Activated CD8-positive, alpha-beta memory T cell treated with anti-CD3 and anti-CD28 coated beads, Interleukin-2, amount 10 ng/mL, durations not matched to agents 7 days and 5 days (primary cell): ENCODE data around the gene TMEM14C. TPM values are rescaled to one million over a fixed set of nuclear protein-coding genes. Genes with fewer than 3 reads are reported as not detected.
"Not testable (repeated sequence)": the region's sequence is repeated elsewhere in the genome, so short reads cannot be mapped to it uniquely, and the experiment has no call there.

Experiments
- ATAC-seq: fragments of 150-1000 bp; cut with Tn5 transposase; one replicate; pipeline ENCODE4 v1.10.0; 2021; ENCODE audit warnings: moderate library complexity
- CTCF ChIA-PET: fragments of 350-600 bp; sonication (Branson Sonifier 250); formaldehyde crosslinking; loops from one replicate; lab custom pipeline; 2021; ENCODE audit warnings: antibody characterized with exemption; lab: Charles Lee
- DNase-seq: peaks from one replicate; pipeline ENCODE4 v3.0.0-alpha.2; 2020
- H3K27ac Mint-ChIP-seq: one replicate; pipeline ENCODE4 v1.8.0; 2021; ENCODE audit warnings: mild to moderate bottlenecking, mixed read lengths
- H3K27me3 Mint-ChIP-seq: one replicate; pipeline ENCODE4 v1.8.0; 2021; ENCODE audit warnings: mixed read lengths
- H3K36me3 Mint-ChIP-seq: one replicate; pipeline ENCODE4 v1.8.0; 2021; ENCODE audit warnings: mild to moderate bottlenecking, mixed read lengths
- H3K4me1 Mint-ChIP-seq: one replicate; pipeline ENCODE4 v1.8.0; 2021; ENCODE audit warnings: mixed read lengths
- H3K4me3 Mint-ChIP-seq: one replicate; pipeline ENCODE4 v1.8.0; 2021; ENCODE audit warnings: mild to moderate bottlenecking, moderate library complexity, mixed read lengths
- H3K9me3 Mint-ChIP-seq: one replicate; pipeline ENCODE4 v1.8.0; 2022; ENCODE audit warnings: low read depth, mixed read lengths
- total RNA-seq, 2 experiments: library from RNA; stranded (reverse); gene quantifications; one replicate each; pipeline ENCODE4 v1.2.3, GENCODE V29; 2021

The TMEM14C gene
- total RNA-seq, 2 experiments from 2014 or later: 37.1 to 44.2 TPM

DNA sequence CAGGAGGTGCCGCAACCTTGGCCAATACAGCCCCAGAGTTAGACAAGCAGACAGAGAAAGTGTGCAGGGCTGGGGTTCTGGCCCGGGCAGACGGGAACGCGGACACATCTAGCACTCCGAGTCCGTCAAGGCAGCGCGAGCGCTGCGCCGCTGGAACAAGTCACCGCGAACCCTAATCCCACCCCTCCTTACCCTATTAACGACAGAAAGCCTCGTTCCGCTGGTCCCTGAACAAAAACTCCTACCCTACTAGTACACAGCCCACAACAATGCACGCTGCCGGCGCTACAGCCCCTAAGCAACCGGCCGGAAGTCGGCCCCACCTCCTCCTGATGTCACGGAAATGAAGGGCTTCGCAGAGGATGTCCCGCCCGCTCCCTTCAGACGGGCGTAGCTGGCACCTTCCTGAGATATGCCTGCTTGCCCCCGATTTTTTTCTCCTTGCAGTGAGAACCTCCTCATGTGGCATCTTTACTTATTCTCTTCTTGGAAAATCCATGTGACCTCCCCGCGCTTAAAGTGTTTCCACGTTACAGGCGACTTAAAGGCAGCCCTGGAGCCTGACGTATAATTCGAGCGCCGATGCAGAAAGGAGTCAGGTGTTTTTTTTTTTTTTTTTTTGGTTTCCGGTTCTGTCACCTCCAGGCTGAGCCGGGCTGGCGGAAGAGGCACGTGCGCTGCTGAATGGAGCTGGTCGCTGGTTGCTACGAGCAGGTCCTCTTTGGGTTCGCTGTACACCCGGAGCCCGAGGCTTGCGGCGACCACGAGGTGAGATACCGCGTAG lies 28.4 kb upstream of the TMEM14C start, which contains the start of the genes C6orf52 and PAK1IP1:
TSS of gene C6orf52 (minus strand) at position 315 of the 784 bp plus-strand sequence. CDS start 7,066 bp downstream, outside the sequence.
TSS of gene PAK1IP1 (plus strand) at position 671 of the 784 bp plus-strand sequence. CDS start at position 685, 14 bp downstream.
- ATAC-seq: peak; percentile 95
- peak within 1 kb of the TSS; percentile 93 for H3K4me3 Mint-ChIP-seq
- CTCF ChIA-PET: interaction anchor here (0.7 to 1.4 kb wide), 7 partner anchors 11 to 183 kb away, joined by 3 to 13 read pairs (median 5); no protein-coding TSS in a partner anchor
- H3K27me3 Mint-ChIP-seq: no peaks in the 10 kb centered on the region
- peak; percentile 96 for DNase-seq
- H3K36me3 Mint-ChIP-seq: peaks cover 24% of the 10 kb centered on the region
- H3K4me1 Mint-ChIP-seq: peaks cover 41% of the 10 kb centered on the region
- no peaks in the 10 kb centered on the region for H3K9me3 Mint-ChIP-seq
- H3K27ac Mint-ChIP-seq: peak within 1 kb of the TSS; percentile 100

DNA sequence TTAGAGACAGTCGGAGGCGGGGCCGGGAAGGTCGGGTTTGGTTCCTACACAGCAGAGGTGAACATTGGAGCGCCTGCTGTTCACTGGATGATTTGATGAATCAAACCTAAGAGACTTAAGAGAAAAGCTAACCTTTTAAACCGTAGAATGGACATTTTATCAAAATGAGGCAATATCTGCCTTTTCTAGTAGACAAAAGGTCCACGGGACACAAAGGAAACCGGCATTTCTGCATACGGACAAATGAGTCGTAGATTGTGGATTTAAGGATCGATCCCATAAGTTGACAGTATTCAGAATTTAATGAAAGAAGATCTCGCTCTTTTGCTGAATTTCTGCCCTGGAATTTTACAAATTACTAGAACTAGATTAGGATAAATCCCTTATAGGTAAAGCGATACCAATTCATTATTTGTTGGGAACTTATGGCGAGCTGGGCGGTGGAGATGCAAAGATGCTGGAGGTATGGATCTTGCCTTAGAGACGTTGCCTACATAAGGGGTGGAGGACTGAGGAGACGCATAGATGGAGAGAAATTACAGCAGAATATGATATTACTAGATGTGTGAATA lies 27.7 kb upstream of the TMEM14C start:
- CTCF ChIA-PET: interaction anchor here (0.7 to 1.4 kb wide), 7 partner anchors 10 to 184 kb away, joined by 3 to 13 read pairs (median 5); no protein-coding TSS in a partner anchor

DNA sequence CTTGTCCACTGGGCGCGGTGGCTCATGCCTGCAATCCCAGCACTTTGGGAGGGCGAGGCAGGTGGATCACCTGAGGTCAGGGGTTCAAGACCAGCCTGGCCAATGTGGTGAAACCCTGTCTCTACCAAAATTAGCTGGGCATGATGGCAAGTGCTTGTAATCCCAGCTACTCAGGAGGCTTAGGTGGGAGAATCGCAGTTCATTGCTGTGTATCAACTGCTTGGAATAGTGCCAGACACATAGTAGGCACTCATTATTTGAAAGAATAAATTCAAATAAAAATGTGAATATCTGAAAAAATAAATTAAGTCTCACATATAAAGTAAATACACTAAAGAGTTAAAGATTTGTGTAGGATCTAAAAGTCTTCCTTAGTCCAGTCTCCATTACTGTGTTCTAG lies 26.2 kb upstream of the TMEM14C start:
- Mint-ChIP-seq H3K27me3 (no peaks in the 10 kb centered on the region), H3K27ac (peak overlapping the region; percentile 2), H3K4me1 (peaks cover 46% of the 10 kb centered on the region), H3K36me3 (peaks cover 37% of the 10 kb centered on the region), H3K9me3 (no peaks in the 10 kb centered on the region), H3K4me3 (peak overlapping the region; percentile 93)
- CTCF ChIA-PET: no interaction called here
- DNase-seq (no peak), ATAC-seq (no peak)

More for the DNA sequence above, 27.7 kb upstream of the TMEM14C start:
- DNase-seq: no peak
- Mint-ChIP-seq H3K36me3 (peaks cover 25% of the 10 kb centered on the region), H3K4me3 (peak overlapping the region; percentile 93), H3K9me3 (no peaks in the 10 kb centered on the region), H3K4me1 (peaks cover 42% of the 10 kb centered on the region), H3K27me3 (no peaks in the 10 kb centered on the region), H3K27ac (peak overlapping the region; percentile 100)
- no peak for ATAC-seq

DNA sequence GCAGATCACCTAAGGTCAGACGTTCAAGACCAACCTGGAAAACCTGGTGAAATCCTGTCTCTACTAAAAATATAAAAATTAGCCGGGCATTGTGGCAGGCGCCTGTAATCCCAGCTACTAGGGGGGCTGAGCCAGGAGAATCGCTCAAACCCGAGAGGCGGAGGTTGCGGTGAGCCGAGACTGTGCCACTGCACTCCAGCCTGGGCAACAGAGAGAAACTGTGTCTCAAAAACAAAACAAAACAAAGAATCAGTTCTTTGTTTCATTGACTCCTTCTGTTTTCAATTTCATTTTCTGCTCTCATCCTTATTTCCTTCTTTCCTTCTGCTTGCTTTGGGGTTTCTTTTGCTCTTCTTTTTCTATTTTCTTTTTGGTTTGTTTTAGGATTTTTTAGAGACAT lies 8.9 kb upstream of the TMEM14C start:
- Mint-ChIP-seq H3K27ac (no peak overlapping the region), H3K4me1 (peaks cover 16% of the 10 kb centered on the region)

DNA sequence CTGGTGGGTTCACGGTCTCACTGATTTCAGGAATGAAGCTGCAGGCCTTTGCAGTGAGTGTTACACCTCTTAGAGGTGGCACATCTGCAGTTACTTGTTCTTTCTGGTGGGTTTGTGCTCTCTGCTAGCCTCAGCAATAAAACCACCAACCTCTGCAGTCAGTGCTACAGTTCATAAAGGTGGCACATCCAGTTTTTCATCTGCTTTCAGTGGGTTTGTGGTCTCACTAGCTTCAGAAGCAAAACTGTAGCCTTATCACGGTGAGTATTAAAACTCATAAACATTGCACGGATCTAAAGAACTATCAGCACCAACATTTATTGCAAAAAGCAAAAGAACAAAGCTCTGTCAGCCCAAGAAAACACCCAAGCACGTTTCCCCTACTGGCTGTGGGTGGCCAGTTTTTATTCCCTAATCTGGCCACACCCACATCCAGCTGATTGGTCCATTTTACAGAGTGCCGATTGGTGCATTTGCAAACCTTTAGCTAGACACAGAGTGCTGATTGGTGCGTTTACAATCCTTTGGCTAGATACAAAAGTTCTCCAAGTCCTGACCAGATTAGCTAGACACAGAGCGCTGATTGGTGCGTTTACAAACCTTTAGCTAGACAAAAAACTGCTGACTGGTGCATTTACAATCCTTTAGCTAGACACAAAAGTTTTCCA lies 3.4 kb upstream of the TMEM14C start:
- DNase-seq (peak; percentile 80), ATAC-seq (peak; percentile 7)
- Mint-ChIP-seq H3K9me3 (peaks cover 13% of the 10 kb centered on the region), H3K27me3 (no peaks in the 10 kb centered on the region), H3K36me3 (peaks cover 21% of the 10 kb centered on the region), H3K4me1 (peaks cover 48% of the 10 kb centered on the region), H3K27ac (peak overlapping the region; percentile 93), H3K4me3 (peak overlapping the region; percentile 79)
- CTCF ChIA-PET: interaction anchor here (0.7 to 2.3 kb wide), 8 partner anchors 14 to 209 kb away, joined by 3 to 13 read pairs (median 4); partner anchors contain the start of genes C6orf52 and PAK1IP1

More for the DNA sequence above, 8.9 kb upstream of the TMEM14C start:
- DNase-seq (no peak), ATAC-seq (no peak)
- Mint-ChIP-seq H3K4me3 (no peak overlapping the region), H3K36me3 (peaks cover 27% of the 10 kb centered on the region), H3K9me3 (peaks cover 9% of the 10 kb centered on the region), H3K27me3 (no peaks in the 10 kb centered on the region)
- CTCF ChIA-PET: interaction anchor here (1.8 to 1.9 kb wide), 2 partner anchors 9 to 10 kb away, joined by 4 to 5 read pairs; partner anchors contain the start of gene TMEM14C

DNA sequence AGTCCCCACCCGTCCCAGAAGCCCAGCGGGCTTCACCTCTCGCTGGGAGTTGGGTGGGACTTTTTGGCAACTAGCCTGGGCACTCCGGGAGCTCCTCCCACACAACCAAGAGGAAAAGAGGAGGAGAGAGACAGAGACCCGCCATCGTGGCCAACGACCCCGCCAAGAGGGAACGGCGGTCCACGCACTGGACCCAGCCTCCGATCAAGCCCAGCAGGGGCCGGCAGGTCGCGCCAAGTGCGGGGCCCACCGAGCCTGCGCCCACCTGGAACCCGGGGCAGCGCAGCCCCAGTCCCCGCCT lies 3.0 kb upstream of the TMEM14C start:
- peak; percentile 1 for ATAC-seq
- CTCF ChIA-PET: interaction anchor here (0.7 to 2.3 kb wide), 7 partner anchors 14 to 209 kb away, joined by 3 to 13 read pairs (median 4); partner anchors contain the start of genes C6orf52 and PAK1IP1
- Mint-ChIP-seq H3K4me3 (peak overlapping the region; percentile 79), H3K27me3 (no peaks in the 10 kb centered on the region), H3K36me3 (peaks cover 21% of the 10 kb centered on the region), H3K27ac (peak overlapping the region; percentile 93), H3K9me3 (peaks cover 13% of the 10 kb centered on the region), H3K4me1 (peaks cover 50% of the 10 kb centered on the region)
- DNase-seq: no peak

DNA sequence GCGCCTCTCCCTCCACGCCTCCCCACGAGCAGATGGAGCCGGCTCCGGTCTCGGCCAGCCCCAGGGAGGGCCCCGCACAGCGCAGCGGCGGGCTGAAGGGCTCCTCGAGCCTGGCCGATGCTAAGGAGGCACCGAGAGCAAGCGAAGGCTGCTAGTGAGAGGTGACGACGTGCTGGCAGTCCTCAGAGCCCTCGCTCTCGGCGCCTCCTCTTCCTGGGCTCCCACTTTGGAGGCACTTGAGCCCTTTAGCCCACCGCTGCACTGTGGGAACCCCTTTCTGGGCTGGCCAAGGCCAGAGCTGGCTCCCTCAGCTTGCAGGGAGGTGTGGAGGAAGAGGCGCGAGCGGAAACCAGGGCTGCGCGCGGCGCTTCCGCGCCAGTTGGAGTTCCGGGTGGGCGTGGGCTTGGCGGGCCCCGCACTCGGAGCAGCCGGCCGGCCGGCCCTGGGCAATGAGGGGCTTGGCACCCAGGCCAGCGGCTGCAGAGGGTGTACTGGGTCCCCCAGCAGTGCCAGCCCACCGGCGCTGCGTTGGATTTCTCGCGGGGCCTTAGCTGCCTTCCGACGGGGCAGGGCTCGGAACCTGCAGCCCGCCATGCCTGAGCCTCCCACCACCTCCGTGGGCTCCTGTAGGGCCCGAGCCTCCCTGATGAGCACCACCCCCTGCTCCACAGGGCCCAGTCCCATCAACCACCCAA lies 2.5 kb upstream of the TMEM14C start:
- H3K36me3 Mint-ChIP-seq: peaks cover 21% of the 10 kb centered on the region
- H3K27me3 Mint-ChIP-seq: no peaks in the 10 kb centered on the region
- H3K27ac Mint-ChIP-seq: peak overlapping the region; percentile 87
- CTCF ChIA-PET: interaction anchor here (0.7 to 2.3 kb wide), 8 partner anchors 13 to 210 kb away, joined by 3 to 13 read pairs (median 5); partner anchors contain the start of genes C6orf52, PAK1IP1 and TMEM14B
- H3K9me3 Mint-ChIP-seq: peaks cover 13% of the 10 kb centered on the region
- peak; percentile 77 for DNase-seq
- peaks cover 50% of the 10 kb centered on the region for H3K4me1 Mint-ChIP-seq
- peak; percentile 57 for ATAC-seq
- H3K4me3 Mint-ChIP-seq: peak overlapping the region; percentile 79

DNA sequence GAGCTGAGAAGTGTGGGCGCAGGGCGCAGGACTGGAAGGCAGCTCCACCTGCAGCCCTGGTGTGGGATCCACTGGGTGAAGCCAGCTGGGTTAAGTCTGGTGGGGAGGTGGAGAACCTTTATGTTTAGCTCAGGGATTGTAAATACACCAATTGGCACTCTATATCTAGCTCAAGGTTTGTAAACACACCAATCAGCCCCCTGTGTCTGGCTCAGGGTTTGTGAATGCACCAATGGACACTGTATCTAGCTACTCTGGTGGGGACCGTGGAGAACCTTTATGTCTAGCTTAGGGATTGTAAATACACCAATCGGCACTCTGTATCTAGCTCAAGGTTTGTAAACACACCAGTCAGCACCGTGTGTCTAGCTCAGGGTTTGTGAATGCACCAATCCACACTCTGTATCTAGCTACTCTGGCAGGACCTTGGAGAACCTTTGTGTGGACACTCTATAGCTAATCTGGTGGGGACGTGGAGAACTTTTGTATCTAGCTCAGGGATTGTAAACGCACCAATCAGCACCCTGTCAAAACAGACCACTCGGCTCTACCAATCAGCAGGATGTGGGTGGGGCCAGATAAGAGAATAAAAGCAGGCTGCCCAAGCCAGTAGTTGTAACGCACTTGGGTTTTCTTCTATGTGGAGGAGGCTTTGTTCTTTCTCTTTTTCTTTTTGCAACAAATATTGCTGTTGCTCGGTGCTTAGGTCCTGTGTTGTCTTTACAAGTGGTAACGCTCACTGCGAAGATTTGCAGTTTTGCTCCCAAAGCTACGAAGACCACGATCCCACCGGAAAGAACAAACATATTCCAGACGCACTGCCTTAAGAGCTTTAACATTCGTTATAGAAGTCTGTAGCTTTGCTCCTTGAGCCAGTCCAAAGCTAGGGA lies 1.7 kb upstream of the TMEM14C start:
- CTCF ChIA-PET: interaction anchor here (0.7 to 2.0 kb wide), 5 partner anchors 14 to 27 kb away, joined by 3 to 6 read pairs (median 5); partner anchors contain the start of genes C6orf52, PAK1IP1 and TMEM14B
- Mint-ChIP-seq H3K9me3 (peaks cover 13% of the 10 kb centered on the region), H3K4me3 (peak overlapping the region; percentile 85), H3K4me1 (peaks cover 53% of the 10 kb centered on the region), H3K27ac (peak overlapping the region; percentile 87), H3K36me3 (peaks cover 21% of the 10 kb centered on the region)
- peak; percentile 60 for DNase-seq
- ATAC-seq, H3K27me3 Mint-ChIP-seq: not testable (repeated sequence)

DNA sequence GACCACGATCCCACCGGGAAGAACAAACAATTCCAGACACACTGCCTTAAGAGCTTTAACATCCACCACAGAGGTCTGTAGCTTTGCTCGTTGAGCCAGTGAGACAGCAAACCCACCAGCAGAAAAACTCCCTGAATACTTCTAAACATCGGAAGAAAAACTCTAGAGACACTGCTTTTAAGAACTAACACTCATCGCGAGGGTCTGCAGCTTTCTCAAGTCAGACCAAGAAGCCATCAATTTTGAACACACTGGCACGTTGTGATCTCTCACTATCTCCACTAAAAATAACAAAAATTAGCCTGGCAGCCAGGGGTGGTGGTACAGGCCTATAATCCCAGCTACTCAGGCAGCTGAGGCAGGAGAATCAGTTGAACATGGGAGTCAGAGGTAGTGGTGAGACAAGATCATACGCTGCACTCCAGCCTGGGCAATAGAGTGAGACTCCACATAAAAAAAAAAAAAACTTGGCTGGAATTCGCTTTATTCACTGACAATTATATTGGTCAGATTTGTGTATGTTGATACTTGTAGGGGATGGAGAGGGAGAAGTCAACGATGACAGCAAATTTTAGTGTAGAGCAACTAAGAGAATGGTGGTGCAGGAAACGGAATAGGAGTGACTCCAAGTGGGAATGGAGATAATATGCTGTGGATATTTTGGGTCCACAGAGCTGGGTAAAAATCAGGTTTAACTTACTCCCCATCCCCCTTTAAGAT lies 860 bp upstream of the TMEM14C start:
- H3K27ac Mint-ChIP-seq: peak overlapping the region; percentile 87
- H3K9me3 Mint-ChIP-seq: peaks cover 13% of the 10 kb centered on the region
- H3K4me3 Mint-ChIP-seq: peak overlapping the region; percentile 85
- CTCF ChIA-PET: interaction anchor here (1.0 to 2.0 kb wide), 4 partner anchors 8 to 57 kb away, joined by 3 to 6 read pairs (median 4); partner anchors contain the start of gene TMEM14B
- ATAC-seq (no peak), DNase-seq (no peak)
- peaks cover 22% of the 10 kb centered on the region for H3K36me3 Mint-ChIP-seq
- H3K27me3 Mint-ChIP-seq: no peaks in the 10 kb centered on the region
- peaks cover 55% of the 10 kb centered on the region for H3K4me1 Mint-ChIP-seq

DNA sequence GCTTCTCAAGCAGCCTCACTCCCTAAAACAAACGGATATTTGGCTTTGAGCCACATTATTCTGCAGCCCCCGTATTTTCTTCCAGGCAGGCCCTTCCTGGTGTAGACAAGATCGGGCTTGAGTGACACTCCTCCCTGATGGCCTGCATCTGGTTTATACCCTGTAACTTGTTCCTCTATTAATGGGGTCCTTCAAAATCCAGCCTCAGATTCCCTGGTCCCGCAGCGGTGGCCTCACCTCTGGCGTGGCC lies 375 bp upstream of the TMEM14C start:
- peaks cover 58% of the 10 kb centered on the region for H3K4me1 Mint-ChIP-seq
- peak overlapping the region; percentile 87 for H3K27ac Mint-ChIP-seq
- CTCF ChIA-PET: interaction anchor here (1.0 to 2.0 kb wide), 3 partner anchors 8 to 56 kb away, joined by 3 to 6 read pairs (median 4); partner anchors contain the start of gene TMEM14B
- H3K4me3 Mint-ChIP-seq: peak overlapping the region; percentile 85
- peaks cover 11% of the 10 kb centered on the region for H3K9me3 Mint-ChIP-seq
- no peaks in the 10 kb centered on the region for H3K27me3 Mint-ChIP-seq
- ATAC-seq (no peak), DNase-seq (no peak)
- peaks cover 22% of the 10 kb centered on the region for H3K36me3 Mint-ChIP-seq

DNA sequence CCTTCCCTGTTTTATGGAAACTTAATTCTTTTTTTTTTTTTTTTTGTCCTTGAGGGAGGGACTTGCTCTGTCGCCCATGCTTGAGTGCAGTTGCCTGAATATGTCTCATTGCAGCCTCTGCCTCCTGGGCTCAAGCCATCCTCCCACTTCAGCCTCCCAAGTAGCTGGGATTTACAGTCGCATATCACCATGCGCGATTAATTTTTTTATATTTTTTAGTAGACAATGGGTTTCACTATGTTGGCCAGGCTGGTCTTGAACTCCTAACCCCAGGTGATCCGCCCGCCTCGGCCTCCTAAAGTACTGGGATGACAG lies 654 bp downstream of the TMEM14C start:
- CTCF ChIA-PET: interaction anchor here (0.7 to 1.3 kb wide), 4 partner anchors 9 to 369 kb away, joined by 3 to 5 read pairs (median 4); no protein-coding TSS in a partner anchor
- Mint-ChIP-seq H3K4me3 (peak overlapping the region; percentile 85), H3K27me3 (no peaks in the 10 kb centered on the region), H3K4me1 (peaks cover 56% of the 10 kb centered on the region), H3K9me3 (peaks cover 6% of the 10 kb centered on the region), H3K27ac (peak overlapping the region; percentile 87), H3K36me3 (peaks cover 14% of the 10 kb centered on the region)
- ATAC-seq (no peak), DNase-seq (no peak)
